Activated naive CD4-positive, alpha-beta T cell treated with anti-CD3 and anti-CD28 coated beads, Interleukin-2, amount 50 U/mL, for 72 hours (primary cell): ENCODE results near the gene CACNA2D1. TPM values are rescaled to one million over a fixed set of nuclear protein-coding genes. Genes with fewer than 3 reads are reported as not detected.
"Not testable (repeated sequence)": the region's sequence is repeated elsewhere in the genome, so short reads cannot be mapped to it uniquely, and the experiment has no call there.

Source experiments
- ATAC-seq, 2 donors: fragments of 150-1000 bp; cut with Tn5 transposase; 2 replicates each; pipeline ENCODE4 v1.10.0; 2021; ENCODE audit warnings: mild to moderate bottlenecking in 2 of 2, moderate library complexity in 2 of 2
- DNase-seq, 2 donors: peaks; one replicate each; pipeline ENCODE4 v3.0.0; 2021 to 2022; ENCODE audit warnings: low spot score in 2 of 2
- H3K27ac Mint-ChIP-seq, 2 donors: one replicate each; pipeline ENCODE4 v1.8.0; 2022; ENCODE audit warnings: mild to moderate bottlenecking in 2 of 2, mixed read lengths in 2 of 2
- H3K36me3 Mint-ChIP-seq, 2 donors: one replicate each; pipeline ENCODE4 v1.8.0; 2022; ENCODE audit warnings: mixed read lengths in 2 of 2
- H3K9me3 Mint-ChIP-seq, 2 donors: one replicate each; pipeline ENCODE4 v1.8.0; 2022; ENCODE audit warnings: mixed read lengths in 2 of 2
- total RNA-seq, 2 donors: library from RNA; stranded (reverse); gene quantifications; one replicate each; pipeline ENCODE4 v1.2.3, GENCODE V29; 2022

The CACNA2D1 gene
- total RNA-seq, 2 donors from 2014 or later: not detected

DNA sequence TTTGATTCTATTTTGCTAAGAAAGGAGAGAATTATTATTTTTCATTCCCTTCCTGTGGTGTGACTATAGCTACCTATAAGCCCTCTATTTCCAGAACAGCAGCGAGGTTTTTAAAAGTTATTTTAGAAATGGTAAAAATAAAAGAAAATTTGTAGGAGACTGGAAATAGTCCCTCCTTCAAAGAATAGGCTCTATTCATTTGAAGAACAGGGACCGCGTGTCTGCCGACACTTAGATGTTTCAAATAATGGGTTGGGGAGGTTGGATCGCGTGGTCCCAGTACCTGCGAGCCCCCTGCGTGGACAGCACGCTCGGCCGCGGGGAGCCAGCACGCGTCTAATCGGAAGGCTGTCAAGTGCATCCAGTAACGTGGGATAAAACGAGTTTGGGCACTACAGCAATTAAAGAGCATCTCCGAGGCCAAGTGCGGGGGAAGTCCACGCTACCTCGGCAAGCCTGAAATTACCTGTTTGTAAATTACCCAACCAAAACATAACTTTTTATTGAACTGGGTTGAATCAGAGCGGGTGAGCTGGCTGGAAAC lies 1.0 kb downstream of the CACNA2D1 start:
- no peak for ATAC-seq
- peaks cover 4 to 12% of the 10 kb centered on the region in 2 donors for H3K36me3 Mint-ChIP-seq
- peak in 1 of 2 donors; percentile 2 for DNase-seq
- no peak overlapping the region for H3K27ac Mint-ChIP-seq
- no peaks in the 10 kb centered on the region for H3K9me3 Mint-ChIP-seq

DNA sequence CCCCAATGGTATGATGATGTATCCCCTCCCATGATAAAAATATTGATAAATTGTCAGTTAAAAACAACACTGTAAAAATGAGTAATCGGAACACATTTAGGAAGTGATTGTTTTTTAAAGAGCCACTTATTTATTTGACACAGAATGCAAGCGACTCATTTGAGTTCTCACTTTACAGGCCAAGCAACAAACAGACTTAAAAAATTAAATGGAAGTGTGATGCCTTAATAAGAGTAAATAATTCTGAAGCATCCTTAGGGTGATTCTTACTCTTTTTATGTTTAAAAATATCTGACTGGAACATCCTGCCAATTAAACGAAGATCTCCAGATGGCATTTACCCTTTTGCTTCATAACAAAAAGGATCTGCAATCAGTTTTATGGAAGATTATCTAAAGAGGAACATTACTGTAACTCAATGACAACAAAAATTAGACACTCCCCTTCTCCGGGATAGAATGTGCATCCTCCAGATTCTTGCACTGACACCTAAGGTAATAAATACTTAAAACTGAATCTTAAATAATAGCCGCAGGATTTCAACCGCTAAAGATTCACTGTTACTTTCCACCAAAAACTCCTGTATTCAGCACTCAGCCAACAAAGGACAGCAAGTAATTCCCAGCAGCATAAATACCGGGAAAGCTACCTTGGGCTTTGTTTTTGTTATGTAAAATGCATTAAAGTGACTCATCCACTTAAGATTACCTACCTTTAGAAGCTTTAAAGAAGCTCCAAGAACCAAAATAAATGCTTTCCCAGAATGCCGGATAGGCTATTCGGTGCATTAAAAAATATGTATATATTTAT lies 1.7 kb downstream of the CACNA2D1 start:
- no peak for DNase-seq
- H3K27ac Mint-ChIP-seq: no peak overlapping the region
- no peak for ATAC-seq
- peaks cover 4 to 12% of the 10 kb centered on the region in 2 donors for H3K36me3 Mint-ChIP-seq
- H3K9me3 Mint-ChIP-seq: no peaks in the 10 kb centered on the region

DNA sequence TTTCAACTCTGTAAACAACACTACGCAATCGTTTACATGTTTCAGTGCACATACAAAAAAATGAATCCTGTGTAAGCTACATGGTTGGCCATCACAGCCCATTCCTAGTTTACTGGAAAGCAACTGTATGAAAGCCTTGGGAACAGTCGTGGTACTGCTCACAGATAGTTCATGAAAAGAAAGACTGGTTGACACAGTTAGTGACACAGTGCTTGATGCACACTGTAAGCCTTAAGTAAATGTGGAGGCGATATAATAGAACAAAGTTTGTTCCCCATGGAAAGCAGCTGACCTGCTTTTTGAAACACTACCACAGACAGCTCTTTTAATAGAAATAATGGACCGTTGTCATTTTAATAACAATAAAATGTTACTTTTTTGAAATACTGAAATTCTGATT lies 5.1 kb downstream of the CACNA2D1 start:
- H3K36me3 Mint-ChIP-seq: peaks cover 0 to 5% of the 10 kb centered on the region in 2 donors
- ATAC-seq: no peak
- no peak overlapping the region for H3K27ac Mint-ChIP-seq
- no peak for DNase-seq
- H3K9me3 Mint-ChIP-seq: no peaks in the 10 kb centered on the region

DNA sequence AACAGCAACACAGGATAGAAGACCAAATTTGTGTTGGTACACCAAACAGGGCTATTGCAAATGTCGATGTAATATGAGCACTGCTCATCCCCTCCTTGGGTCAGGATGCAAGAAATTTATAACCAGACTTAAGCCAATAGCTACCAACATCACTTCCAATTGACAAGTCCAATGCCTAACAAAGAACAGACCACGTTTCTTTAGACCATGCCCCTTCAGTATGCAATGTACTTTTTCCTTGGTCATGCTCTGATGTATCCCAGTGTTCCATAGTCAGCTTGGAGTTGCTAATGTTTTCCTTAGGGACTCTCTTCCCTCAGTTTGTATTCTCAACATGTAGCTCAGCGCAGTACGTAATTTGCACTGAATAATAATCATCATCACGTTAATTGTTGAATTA lies 7.8 kb downstream of the CACNA2D1 start:
- DNase-seq (no peak), ATAC-seq (no peak)
- Mint-ChIP-seq H3K9me3 (peaks cover 0 to 6% of the 10 kb centered on the region in 2 donors), H3K27ac (no peak overlapping the region), H3K36me3 (peaks cover 0 to 5% of the 10 kb centered on the region in 2 donors)

DNA sequence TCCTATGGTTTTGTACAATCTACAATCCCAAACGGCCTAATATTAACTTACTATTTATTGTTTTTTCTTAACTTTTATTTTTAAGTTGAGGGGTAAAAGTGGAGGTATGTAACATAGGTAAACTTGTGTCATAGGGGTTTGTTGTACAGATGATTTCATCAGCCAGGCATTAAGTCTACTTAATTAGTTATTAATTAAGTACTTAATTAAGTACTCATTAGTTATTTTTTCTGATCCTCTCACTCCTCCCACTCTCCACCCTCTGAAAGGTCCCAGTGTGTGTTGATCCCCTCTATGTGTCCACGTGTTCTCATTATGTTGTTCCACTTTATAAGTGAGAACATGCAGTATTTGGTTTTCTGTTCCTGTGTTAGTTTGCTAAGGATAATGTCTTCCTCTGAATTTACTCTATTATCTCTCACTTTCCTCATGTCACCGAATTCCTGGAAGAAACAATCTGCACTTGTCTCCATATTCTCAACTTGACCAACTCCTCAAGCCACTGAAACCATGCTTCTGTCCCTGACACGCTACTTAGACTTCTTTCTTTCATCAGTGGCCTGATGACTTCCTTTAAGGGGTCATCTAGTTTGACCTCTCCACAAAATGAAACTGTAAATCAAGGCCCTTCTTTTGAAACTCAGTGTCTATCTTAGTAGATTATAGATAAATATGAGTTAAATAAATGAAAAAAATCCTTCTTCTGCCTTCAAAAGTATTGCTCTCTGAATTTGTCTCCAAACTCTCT lies 9.1 kb downstream of the CACNA2D1 start:
- Mint-ChIP-seq H3K36me3 (peaks cover 0 to 5% of the 10 kb centered on the region in 2 donors), H3K9me3 (peaks cover 0 to 8% of the 10 kb centered on the region in 2 donors), H3K27ac (no peak overlapping the region)
- no peak for ATAC-seq
- no peak for DNase-seq

DNA sequence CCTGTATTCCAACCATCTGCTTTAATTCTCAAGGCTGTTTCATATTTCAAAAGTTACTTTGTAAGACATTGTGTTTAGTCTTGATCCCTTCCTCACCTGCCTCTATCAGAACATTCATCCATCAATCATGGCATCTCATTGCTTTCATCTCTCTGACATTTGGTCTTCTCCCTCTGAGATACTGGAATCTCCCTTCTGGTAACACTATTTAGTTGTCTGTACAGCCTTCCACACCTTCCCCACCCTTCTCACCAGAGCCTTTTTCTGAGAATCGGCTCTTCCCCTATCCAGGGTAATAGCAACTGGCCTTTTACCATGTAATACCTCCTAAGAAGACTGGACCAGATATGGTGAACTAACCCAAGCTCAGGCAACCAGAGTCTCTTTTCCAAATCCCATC lies 10.1 kb downstream of the CACNA2D1 start:
- no peak for ATAC-seq
- no peak overlapping the region for H3K27ac Mint-ChIP-seq
- H3K9me3 Mint-ChIP-seq: peaks cover 0 to 8% of the 10 kb centered on the region in 2 donors
- no peak for DNase-seq
- H3K36me3 Mint-ChIP-seq: peaks cover 0 to 5% of the 10 kb centered on the region in 2 donors

DNA sequence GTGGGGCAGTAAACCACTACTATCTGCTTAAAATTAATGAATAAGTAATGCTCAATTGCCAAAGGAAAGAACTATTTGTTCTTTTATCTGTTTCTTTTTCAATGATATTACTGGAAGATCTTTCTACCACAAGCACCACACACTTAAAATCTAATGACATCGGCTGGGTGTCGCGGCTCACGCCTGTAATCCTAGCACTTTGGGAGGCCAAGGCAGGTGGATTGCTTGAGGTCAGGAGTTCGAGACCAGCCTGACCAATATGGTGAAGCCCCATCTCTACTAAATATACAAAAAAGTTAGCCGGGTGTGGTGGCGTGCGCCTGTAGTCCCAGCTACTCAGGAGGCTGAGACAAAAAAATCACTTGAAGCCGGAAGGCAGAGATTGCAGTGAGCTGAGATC lies 10.8 kb downstream of the CACNA2D1 start:
- not testable (repeated sequence) for H3K27ac Mint-ChIP-seq, ATAC-seq, DNase-seq, H3K9me3 Mint-ChIP-seq, H3K36me3 Mint-ChIP-seq

DNA sequence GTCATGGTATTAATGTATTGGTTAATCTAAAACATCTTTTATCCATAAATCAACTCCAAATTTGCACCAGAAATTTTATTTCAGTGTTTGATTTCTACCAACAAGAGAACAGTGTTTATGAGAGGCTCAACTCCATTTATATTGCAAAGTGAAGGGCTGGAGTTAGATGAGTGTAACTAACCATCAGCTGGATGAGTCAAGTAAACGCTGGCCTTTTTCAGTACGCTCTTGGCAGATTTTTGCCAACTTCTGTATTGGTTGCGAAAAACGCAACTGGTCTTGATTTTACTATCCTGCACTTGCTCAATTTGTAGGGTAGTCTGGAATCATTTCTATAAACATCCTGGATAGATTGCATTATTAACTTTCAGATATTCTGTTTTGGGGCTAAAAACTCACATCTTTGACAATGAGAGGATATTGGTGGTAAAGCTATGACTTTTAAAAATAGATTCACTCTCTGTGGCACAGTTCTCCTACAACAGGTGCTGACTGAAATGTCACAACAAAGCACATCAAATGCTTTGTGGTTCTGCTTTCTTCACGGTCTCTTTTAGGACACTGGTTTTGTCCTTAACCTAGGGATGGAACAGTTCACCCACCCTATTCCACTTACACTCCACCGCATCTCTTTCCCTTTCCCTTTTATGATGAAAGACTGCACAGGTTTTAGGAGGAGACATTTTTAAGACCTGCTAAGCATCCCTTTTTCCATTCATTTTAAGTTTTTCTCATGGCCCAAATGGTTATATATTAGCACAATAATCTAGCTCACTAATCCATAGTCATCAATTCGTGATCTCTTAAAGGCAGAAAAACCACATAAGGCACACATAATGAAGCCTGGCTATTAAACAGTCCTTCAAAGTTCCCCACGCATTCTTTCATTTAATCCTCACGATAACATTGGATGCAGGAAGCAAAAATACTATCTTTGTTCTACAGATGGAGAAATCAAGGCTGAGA lies 12.8 kb downstream of the CACNA2D1 start:
- H3K9me3 Mint-ChIP-seq: peaks cover 0 to 8% of the 10 kb centered on the region in 2 donors
- peaks cover 0 to 5% of the 10 kb centered on the region in 2 donors for H3K36me3 Mint-ChIP-seq
- ATAC-seq: no peak
- DNase-seq: no peak
- H3K27ac Mint-ChIP-seq: no peak overlapping the region

DNA sequence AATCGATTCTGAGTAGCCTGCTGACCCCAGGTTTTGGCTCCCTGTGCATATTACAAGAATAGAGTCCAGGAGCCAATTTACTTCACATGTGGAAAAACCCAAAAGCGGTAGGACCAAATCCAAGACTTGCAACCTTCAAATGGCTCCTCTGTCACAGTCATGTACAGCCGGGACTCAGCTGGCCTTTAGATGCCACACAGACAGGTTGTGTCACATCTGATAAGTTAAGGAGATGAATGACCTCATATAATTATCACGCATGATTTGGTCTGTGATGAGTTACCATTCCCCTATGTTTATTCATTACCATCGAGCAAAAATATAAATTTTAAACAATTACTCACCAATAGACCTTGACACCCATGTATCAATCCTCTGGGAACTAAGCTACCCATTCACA lies 14.2 kb downstream of the CACNA2D1 start:
- H3K36me3 Mint-ChIP-seq: peaks cover 0 to 5% of the 10 kb centered on the region in 2 donors
- no peak overlapping the region for H3K27ac Mint-ChIP-seq
- ATAC-seq (no peak), DNase-seq (no peak)
- peaks cover 0 to 8% of the 10 kb centered on the region in 2 donors for H3K9me3 Mint-ChIP-seq

DNA sequence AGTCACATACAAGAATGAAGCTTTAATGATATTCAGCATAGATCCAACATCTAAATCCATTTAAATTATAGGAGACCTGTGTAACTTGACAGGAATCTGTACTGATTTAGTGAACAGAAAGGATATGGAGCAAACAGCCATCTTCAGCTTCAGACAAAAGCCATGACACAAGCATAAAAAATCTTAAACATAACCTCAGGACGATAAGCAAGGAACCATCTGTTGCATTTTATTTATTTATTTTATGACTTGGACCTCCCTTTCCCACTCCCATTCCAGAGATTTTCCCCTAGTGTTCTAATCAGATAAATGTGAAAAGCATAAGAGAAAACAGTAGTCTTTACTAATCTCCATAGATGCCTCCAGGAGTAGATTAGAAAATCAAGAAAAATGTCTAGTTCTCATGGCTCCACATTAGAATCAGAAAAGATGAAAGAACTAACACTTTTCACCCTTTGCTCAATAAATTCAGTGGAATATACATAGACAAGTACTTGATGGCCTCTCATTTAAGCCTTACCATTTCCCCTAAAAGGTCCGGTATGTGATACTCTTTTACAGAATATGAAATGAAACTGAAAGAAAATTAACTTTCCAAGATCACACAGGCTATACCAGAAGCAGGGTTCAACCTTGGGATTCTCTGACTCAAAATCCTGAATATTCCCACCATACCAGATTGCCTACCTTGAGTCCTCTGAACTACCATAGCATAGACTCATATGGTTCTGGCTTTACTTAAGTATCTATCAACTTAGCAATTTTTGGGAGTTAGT lies 15.2 kb downstream of the CACNA2D1 start:
- Mint-ChIP-seq H3K9me3 (peaks cover 0 to 8% of the 10 kb centered on the region in 2 donors), H3K36me3 (peaks cover 0 to 5% of the 10 kb centered on the region in 2 donors), H3K27ac (no peak overlapping the region)
- DNase-seq (no peak), ATAC-seq (no peak)

DNA sequence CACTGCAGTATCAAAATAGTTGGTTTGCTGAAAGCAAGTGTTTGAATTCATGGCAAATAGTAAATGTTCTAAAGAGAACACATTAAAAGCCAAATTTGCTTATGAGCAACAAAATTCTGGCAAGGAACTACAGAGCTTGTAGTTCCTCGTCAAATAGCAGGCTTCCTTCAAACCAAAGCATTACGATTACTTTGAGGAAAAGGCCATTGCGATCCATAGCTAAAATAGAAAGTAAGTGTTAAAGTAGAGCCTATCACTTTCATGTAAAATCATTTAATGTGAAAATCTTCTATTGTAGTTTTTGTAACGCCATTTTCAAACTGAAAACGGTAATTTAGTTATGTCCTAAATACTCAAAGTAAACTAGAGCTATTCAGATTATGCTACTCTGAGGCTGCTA lies 20.1 kb downstream of the CACNA2D1 start:
- Mint-ChIP-seq H3K9me3 (no peaks in the 10 kb centered on the region), H3K27ac (no peak overlapping the region), H3K36me3 (no peaks in the 10 kb centered on the region)
- no peak for ATAC-seq
- no peak for DNase-seq

DNA sequence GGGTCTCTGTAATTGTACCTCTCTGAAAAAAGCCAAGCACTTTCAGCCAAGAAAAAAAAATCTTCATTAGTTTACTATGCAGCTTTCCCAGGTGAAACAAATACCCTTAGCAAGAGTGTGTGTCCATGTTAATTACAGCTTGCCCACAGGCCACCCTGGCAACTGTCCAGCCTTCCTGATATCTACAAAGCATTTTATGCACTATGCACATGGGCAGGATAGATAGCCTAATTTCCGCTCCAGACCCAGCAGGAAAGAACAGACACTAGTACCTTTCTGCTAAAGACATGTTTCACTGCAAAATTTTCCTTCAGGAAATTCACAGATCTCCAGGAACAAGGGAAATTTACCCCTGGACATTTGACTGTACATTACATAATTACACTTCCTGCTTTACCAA lies 24.4 kb downstream of the CACNA2D1 start:
- DNase-seq: no peak
- H3K9me3 Mint-ChIP-seq: peaks cover 8 to 9% of the 10 kb centered on the region in 2 donors
- no peak for ATAC-seq
- H3K27ac Mint-ChIP-seq: no peak overlapping the region
- H3K36me3 Mint-ChIP-seq: peaks cover 4 to 5% of the 10 kb centered on the region in 2 donors

DNA sequence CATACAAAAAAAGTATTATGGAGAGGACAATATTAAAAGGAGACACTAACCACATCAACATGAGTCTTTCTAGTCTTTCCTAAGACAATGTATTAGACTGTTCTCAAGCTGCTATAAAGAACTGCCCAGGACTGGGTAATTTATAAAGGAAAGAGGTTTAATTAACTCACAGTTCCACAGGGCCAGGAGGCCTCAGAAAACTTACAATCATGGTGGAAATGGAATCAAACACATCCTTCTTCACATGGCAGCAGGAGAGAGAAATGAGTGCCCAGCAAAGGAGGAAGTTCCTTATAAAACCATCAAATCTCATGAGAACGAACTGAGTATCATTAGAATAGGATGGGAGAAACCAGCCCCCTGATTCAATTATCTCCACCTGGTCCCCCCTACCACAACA lies 25.7 kb downstream of the CACNA2D1 start:
- H3K36me3 Mint-ChIP-seq: peaks cover 4 to 5% of the 10 kb centered on the region in 2 donors
- H3K9me3 Mint-ChIP-seq: peaks cover 8 to 12% of the 10 kb centered on the region in 2 donors
- DNase-seq (no peak), ATAC-seq (no peak)
- H3K27ac Mint-ChIP-seq: no peak overlapping the region

DNA sequence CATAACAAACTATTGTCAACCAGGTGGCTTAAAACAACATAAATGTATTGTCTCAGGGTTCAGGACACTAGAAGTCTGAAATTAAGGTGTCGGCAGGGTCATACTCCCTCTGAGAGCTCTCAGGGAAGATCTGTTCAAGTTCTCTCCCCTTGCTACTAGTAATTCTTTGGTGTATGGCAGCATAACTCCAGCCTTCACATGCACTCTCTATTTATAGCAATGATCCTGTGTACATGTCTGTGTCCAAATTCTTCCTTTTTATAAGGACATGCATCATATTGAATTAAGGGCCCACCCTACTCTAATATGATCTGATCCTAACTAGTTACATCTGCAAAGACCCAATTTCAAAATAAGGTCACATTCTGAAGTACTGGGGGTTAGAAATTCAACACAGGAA lies 27.2 kb downstream of the CACNA2D1 start:
- ATAC-seq (no peak), DNase-seq (no peak)
- H3K9me3 Mint-ChIP-seq: peaks cover 8 to 12% of the 10 kb centered on the region in 2 donors
- peaks cover 4 to 5% of the 10 kb centered on the region in 2 donors for H3K36me3 Mint-ChIP-seq
- H3K27ac Mint-ChIP-seq: no peak overlapping the region

DNA sequence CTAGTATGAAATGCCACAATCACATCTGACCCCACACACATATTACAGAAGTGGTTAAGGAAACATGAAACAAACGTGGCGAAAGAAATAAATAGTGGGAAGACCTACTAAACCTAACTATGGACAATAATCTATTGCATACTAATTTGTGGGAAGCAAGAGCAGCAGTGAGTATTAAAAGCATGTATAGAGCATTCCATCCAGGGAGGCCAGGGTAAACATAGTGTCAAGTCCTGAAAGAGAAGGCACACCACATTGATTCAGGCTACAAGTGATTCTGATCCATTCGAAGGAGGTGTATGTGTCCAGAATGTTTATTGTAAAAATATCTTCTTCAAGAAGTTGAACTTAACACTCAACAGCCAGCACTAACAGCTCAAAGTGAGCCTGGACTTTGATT lies 29.2 kb downstream of the CACNA2D1 start:
- Mint-ChIP-seq H3K27ac (no peak overlapping the region), H3K9me3 (peaks cover 8 to 12% of the 10 kb centered on the region in 2 donors), H3K36me3 (peaks cover 4 to 5% of the 10 kb centered on the region in 2 donors)
- ATAC-seq (no peak), DNase-seq (no peak)

DNA sequence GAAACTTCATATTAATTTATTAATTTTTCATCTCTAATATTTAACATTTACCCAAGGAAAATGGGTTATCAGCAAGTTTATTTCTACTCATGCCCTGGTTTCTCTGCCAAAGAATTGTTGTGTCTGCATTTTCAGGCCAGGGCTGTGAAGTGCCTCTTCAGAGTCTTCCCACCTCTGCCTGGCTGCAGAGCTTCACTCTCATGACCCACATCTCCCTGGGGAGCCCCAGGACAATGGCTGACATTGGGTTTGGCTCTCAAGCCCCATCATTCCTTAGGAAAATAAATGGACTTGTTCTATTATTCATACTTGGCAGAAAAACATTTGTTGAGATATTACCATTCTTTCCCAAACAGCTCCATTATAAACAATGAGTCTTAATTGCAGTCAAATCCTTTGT lies 30.3 kb downstream of the CACNA2D1 start:
- peaks cover 12 to 13% of the 10 kb centered on the region in 2 donors for H3K9me3 Mint-ChIP-seq
- no peak for DNase-seq
- H3K36me3 Mint-ChIP-seq: peaks cover 4 to 5% of the 10 kb centered on the region in 2 donors
- H3K27ac Mint-ChIP-seq: no peak overlapping the region
- no peak for ATAC-seq
